ENCODE data around the gene PHF20. TPM values are rescaled to one million over a fixed set of nuclear protein-coding genes. Genes with fewer than 3 reads are reported as not detected.

PHF20 gene
- total RNA-seq, 6 experiments from 2014 or later: 31.5 to 40.9 (median 36.2) TPM

DNA sequence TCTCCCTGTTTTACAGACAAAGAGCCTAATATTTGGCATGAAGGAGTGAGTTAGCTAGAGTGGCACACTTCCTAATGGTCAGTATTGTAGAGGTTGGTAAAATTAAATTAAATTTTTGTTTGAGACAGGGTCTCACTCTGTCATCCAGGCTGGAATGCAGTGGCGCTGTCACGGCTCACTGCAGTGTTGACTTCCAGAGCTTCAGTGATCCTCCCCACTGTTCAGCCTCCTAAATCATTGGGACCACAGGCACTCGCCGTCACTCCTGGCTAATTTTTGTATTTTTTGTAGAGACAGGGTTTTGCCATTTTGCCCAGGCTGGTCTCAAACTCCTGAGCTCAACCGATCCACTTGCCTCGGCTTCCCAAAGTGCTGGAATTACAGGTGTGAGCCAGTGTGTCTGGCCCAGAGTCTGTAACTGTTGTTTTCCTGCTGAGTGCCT, 111.5 kb downstream of the PHF20 start:
- H3K9me3 Mint-ChIP-seq: no peaks in the 10 kb centered on the region
- peak overlapping the region; percentile 98 for H3K27ac Mint-ChIP-seq
- peaks cover 17% of the 10 kb centered on the region for H3K36me3 Mint-ChIP-seq (ENCODE audit: low read depth)
- no peak for DNase-seq
- H3K4me3 Mint-ChIP-seq: peak overlapping the region; percentile 72
- TF ChIP-seq, protein P1, sequence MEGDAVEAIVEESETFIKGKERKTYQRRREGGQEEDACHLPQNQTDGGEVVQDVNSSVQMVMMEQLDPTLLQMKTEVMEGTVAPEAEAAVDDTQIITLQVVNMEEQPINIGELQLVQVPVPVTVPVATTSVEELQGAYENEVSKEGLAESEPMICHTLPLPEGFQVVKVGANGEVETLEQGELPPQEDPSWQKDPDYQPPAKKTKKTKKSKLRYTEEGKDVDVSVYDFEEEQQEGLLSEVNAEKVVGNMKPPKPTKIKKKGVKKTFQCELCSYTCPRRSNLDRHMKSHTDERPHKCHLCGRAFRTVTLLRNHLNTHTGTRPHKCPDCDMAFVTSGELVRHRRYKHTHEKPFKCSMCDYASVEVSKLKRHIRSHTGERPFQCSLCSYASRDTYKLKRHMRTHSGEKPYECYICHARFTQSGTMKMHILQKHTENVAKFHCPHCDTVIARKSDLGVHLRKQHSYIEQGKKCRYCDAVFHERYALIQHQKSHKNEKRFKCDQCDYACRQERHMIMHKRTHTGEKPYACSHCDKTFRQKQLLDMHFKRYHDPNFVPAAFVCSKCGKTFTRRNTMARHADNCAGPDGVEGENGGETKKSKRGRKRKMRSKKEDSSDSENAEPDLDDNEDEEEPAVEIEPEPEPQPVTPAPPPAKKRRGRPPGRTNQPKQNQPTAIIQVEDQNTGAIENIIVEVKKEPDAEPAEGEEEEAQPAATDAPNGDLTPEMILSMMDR (IDR thresholded peaks at IDR 0.05): no peak
- H3K27me3 Mint-ChIP-seq (ENCODE audit: insufficient read depth): no peaks in the 10 kb centered on the region
- peaks cover 67% of the 10 kb centered on the region for H3K4me1 Mint-ChIP-seq (ENCODE audit: low read depth)

DNA sequence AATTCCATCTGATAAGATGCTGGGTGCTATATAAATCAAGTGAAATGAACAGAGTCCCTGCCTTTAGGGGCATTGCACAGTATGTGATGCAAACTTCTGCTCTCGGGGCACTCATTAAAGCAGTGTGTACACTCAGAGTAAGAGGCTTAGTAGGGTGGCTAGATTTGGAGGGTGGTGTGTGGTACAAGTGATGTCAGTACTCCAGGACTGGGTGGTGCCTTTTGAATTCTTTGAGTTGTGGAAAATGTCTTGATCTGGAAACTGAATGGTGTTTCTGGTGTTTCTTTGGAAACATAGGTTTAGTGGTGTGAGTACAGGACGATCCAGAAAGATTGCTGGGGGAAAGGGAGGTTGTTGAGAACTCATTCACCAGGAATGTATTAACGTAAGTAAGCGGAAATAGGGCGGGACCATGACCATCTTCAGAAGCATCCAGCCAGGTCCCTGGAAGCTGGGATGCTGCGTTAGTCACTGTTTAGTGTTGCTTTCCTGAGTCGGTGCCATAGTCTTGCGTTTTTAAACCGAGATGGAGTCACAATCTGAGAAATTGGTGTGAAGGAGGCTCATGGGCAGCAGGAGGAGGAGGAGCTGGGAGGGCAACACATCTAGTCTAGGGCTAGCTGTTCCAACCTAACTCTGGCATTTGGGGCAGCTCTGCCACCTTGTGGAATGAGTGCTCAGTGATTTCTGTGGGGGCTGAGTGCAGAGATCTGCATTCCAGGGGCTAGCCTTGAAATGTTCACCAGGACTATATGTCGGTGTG, 112.1 kb downstream of the PHF20 start:
- H3K4me3 Mint-ChIP-seq: peak overlapping the region; percentile 72
- TF ChIP-seq, protein P1 (IDR thresholded peaks at IDR 0.05): peak; percentile 87
- H3K9me3 Mint-ChIP-seq: no peaks in the 10 kb centered on the region
- peaks cover 13% of the 10 kb centered on the region for H3K36me3 Mint-ChIP-seq (ENCODE audit: low read depth)
- peak; percentile 100 for DNase-seq
- no peaks in the 10 kb centered on the region for H3K27me3 Mint-ChIP-seq (ENCODE audit: insufficient read depth)
- H3K27ac Mint-ChIP-seq: peak overlapping the region; percentile 98
- H3K4me1 Mint-ChIP-seq (ENCODE audit: low read depth): peaks cover 69% of the 10 kb centered on the region

DNA sequence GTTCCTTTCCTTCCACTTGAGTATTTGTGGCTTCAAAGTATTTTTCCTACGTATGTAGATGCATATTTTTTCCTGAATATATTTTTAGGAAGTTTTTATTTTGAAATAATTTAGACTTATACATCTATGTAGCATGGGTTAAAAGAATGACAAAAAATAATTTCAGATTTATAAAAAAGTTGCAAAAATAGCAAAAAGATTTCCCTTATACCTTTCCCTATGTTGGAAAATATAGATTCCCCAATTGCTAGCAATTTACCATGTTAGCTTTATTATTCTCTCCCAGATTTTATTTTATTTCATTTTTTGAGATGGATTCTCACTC, 112.7 kb downstream of the PHF20 start:
- H3K9me3 Mint-ChIP-seq: no peaks in the 10 kb centered on the region
- TF ChIP-seq, protein P1 (IDR thresholded peaks at IDR 0.05): peak; percentile 54; the same call in 1 of the 2 replicates
- H3K4me3 Mint-ChIP-seq: peak overlapping the region; percentile 73
- peaks cover 12% of the 10 kb centered on the region for H3K36me3 Mint-ChIP-seq (ENCODE audit: low read depth)
- peaks cover 68% of the 10 kb centered on the region for H3K4me1 Mint-ChIP-seq (ENCODE audit: low read depth)
- no peaks in the 10 kb centered on the region for H3K27me3 Mint-ChIP-seq (ENCODE audit: insufficient read depth)
- no peak for DNase-seq
- peak overlapping the region; percentile 98 for H3K27ac Mint-ChIP-seq

DNA sequence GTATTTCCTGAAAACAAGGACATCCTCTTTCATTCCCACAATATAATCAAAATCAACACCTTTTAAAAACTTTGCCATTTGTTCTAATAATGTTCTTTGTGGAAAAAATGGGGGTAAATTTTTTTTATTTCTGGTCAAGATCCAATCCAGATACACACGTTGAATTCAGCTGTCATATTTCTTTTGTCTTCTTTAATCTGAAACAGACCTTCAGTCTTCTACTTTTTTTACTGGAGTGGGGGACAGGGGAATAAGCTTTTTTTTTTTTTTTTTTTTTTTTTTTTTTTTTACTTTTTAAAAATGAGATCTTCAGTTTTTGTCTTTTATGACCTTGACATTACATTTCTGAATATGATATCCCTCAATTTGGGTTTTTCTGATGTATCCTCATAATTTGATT, 113.4 kb downstream of the PHF20 start:
- Mint-ChIP-seq H3K4me1 (ENCODE audit: low read depth) (peaks cover 61% of the 10 kb centered on the region), H3K36me3 (ENCODE audit: low read depth) (peaks cover 5% of the 10 kb centered on the region), H3K4me3 (peak overlapping the region; percentile 73), H3K27me3 (ENCODE audit: insufficient read depth) (no peaks in the 10 kb centered on the region), H3K9me3 (no peaks in the 10 kb centered on the region), H3K27ac (peak overlapping the region; percentile 98)
- TF ChIP-seq, protein P1 (IDR thresholded peaks at IDR 0.05): no peak
- no peak for DNase-seq

DNA sequence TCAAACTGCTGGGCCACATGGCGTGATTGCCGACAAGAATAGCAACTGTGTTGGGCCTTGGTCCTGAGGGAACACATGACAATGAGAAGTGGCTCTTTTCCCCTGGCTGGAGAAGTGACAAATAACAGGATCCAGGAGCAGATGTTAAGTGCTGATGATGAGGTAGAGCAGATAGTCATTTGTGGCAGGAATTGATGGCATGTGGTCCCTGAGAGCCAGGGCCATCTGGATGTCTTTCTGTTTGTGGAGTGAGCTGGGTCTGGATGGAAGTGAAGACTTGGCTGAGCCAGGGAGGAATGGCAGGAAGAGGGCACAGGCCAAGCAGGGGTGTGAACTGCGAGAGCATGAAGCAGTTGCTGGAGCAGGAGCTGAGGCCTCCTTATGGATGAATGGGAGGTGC, 114.7 kb downstream of the PHF20 start:
- Mint-ChIP-seq H3K4me3 (no peak overlapping the region), H3K27ac (peak overlapping the region; percentile 72; the same call in 1 of the 2 replicates), H3K27me3 (ENCODE audit: insufficient read depth) (no peaks in the 10 kb centered on the region; the same call in 1 of the 2 replicates), H3K9me3 (no peaks in the 10 kb centered on the region), H3K4me1 (ENCODE audit: low read depth) (peaks cover 70% of the 10 kb centered on the region), H3K36me3 (ENCODE audit: low read depth) (peaks cover 5% of the 10 kb centered on the region; the same call in 1 of the 2 replicates)
- TF ChIP-seq, protein P1 (IDR thresholded peaks at IDR 0.05): no peak
- DNase-seq: no peak
